PC-3 (cell line): ENCODE measurements around the gene LIF.

Experiments
- EZH2 ChIP-seq: fragments of 300-600 bp; sonication (generic); IDR thresholded peaks from one replicate; pipeline ENCODE4 v1.6.1; 2017; ENCODE audit warnings: antibody characterized with exemption, mild to moderate bottlenecking, low read length; ENCODE audit not compliant: unreplicated experiment
- EZH2phosphoT487 ChIP-seq: fragments of 300-600 bp; sonication (generic); IDR thresholded peaks from 2 replicates; pipeline ENCODE4 v1.6.1; 2018; ENCODE audit warnings: mild to moderate bottlenecking, antibody characterized with exemption, low read length, borderline replicate concordance
- TF ChIP-seq, protein P1 (sequence below): fragments of 300-600 bp; sonication (generic); conservative IDR thresholded peaks from 2 replicates; pipeline ENCODE4 v1.5.1; 2017; ENCODE audit warnings: antibody characterized with exemption, low read depth, mild to moderate bottlenecking, low read length

DNA sequence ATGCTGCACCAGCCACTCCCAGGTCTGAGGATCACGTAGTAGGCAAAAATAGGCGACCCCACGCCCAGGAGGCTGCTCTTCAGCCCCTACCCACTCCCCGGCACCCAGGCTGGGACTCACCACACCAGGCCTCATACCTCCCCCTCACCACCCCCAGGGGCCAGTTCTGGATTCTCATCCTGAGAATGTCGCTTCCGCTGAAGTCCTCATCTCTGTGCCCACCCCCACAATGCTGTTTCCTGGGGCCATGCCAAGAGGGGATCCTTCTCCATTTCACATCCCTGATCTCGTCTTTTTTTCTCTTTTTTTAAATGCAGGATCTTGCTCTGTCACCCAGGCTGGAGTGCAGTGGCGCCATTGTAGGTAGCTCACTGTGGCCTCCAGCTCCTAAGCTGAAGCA lies 21.8 kb upstream of the LIF start:
- TF ChIP-seq, protein P1, sequence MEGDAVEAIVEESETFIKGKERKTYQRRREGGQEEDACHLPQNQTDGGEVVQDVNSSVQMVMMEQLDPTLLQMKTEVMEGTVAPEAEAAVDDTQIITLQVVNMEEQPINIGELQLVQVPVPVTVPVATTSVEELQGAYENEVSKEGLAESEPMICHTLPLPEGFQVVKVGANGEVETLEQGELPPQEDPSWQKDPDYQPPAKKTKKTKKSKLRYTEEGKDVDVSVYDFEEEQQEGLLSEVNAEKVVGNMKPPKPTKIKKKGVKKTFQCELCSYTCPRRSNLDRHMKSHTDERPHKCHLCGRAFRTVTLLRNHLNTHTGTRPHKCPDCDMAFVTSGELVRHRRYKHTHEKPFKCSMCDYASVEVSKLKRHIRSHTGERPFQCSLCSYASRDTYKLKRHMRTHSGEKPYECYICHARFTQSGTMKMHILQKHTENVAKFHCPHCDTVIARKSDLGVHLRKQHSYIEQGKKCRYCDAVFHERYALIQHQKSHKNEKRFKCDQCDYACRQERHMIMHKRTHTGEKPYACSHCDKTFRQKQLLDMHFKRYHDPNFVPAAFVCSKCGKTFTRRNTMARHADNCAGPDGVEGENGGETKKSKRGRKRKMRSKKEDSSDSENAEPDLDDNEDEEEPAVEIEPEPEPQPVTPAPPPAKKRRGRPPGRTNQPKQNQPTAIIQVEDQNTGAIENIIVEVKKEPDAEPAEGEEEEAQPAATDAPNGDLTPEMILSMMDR: no peak
- no peak for TF ChIP-seq EZH2phosphoT487
- TF ChIP-seq EZH2: no peak
